NCI-H1105 (cell line): Measurements from ENCODE around the gene ADAM20.
"Not testable (repeated sequence)": the region's sequence is repeated elsewhere in the genome, so short reads cannot be mapped to it uniquely, and the experiment has no call there.

Experiments used
- DNase-seq: peaks from one replicate; lab custom pipeline; 2025; lab: John Stamatoyannopoulos, UW

Gene ADAM20

DNA sequence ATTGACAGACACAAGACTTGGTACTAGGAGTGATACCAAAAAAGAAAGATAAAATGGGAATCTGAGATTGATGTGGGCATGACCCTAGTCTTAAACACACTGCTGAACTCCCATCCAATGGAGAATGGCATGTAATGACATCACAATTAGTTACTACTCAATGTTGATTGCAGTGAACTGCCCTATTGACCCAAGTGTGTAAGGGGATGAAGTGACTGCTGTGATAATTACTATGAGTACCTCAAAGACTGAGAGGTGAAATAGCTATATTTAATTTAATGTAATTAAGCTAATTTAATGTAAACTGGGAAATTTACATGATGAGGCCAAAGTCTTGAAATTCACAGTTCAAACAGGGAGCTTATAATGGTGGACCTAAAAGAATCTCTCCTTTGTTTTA, at the start of gene ADAM20:
ADAM20 (minus strand) TSS at position 101 of the 400 bp plus-strand sequence. CDS start 10,247 bp downstream, outside the sequence.
- DNase-seq = no peak

DNA sequence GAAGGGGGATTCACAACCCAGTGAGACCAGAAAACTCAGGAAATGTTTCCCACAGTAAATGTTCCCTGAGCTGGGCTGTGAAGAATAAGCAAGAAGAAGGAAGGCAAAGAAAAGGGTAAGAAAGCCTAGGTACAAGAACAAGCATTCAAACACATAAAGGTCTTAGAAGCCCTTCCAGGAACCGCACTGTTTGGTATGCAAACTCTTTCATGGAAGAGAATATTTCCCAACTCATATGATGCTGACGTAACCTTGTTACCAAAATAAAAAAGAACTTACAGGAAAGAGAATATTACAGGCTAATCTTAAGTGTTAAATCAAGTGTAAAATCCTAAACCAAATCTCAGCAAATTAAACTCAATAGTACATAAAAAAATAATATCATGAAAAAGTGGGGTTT, 42.1 kb upstream of the ADAM20 start:
- no peak for DNase-seq

DNA sequence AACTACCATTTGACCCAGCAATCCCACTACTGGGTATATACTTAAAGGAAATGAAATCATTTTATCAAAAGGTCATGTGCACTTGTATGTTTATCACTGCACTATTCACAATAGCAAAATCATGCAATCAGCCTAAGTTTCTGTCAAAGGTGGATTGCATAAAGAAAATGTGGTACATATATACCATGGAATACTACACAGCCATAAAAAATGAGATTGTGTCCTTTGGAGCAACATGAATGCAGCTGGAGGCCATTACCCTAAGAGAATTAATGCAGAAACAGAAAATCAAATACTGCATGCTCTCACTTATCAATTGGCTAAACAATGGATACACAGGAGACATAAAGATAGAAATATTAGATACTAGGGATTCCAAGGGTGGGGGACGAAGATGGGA, 38.2 kb upstream of the ADAM20 start:
- no peak for DNase-seq

DNA sequence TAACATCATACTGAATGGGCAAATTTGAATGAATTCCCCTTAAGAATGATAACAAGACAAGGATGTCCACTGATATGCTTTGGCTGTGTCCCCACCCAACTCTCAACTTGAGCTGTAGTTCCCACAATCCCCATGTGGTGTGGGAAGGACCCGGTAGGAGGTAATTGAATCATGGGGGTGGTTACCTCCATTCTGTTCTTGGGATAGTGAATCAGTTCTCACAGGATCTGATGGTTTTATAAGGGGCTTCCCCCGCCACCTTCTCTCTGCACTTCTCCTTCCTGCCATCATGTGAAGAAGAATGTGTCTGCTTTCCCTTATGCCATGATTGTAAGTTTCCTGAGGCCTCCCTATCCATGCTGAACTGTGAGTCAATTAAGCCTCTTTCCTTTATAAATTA, 36.3 kb upstream of the ADAM20 start:
- DNase-seq = no peak

DNA sequence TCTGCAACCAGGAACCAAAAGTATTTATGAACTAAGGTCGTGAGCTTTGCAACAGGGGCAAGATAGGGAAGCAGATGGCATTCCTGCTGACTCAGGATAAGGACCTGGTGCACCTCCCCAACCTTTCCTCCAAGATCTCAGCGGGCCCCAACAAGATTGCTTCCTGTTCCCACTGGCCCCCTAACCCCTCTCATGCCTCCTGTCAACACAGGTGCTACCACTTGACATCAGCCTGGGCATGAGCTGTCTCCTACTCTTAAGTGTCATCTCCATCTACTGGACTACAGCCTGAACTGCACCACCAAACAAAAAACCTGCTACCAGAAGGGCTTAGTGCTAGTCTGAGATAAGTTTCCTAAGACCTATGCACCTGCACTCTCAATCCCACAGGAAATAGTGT, 33.0 kb upstream of the ADAM20 start:
- DNase-seq = peak; percentile 12

DNA sequence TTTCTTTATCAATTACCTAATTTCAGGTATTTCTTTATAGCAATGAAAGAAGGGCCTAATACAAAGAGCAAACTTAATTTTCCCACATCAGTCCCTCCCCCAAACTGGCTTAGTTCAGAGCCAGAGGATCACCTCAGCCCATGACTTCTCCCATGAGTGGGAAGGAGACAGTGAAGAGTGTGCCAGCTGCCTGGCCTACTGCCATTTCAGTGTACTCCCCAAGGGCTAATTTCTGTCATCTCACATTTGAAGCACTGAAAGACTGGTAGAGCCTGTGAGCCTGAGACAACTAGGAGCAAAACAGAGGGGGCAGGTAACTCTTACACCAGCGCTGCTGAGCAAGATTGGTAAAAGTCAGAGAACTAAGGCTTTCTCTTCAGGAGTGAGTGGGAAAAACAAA, 29.1 kb upstream of the ADAM20 start:
- DNase-seq = no peak

DNA sequence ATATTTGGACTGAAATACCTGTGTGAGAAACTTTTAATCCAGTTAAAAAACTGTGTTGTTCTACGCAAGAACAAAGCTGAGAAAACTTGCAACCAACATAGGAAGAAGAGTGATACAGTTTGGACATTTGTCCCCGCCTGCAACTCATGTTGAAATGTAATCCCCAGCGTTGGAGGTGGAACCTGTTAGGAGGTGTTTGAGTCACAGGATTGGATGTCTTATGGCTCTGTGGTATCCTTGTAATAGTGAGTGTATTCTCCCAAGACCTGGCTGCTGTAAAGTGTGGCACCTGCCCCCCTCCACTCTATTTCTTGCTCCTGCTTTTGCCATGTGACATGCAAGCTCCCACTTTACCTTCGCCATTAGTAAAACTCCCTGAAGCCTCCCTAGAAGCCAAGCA, 28.6 kb upstream of the ADAM20 start:
- no peak for DNase-seq

DNA sequence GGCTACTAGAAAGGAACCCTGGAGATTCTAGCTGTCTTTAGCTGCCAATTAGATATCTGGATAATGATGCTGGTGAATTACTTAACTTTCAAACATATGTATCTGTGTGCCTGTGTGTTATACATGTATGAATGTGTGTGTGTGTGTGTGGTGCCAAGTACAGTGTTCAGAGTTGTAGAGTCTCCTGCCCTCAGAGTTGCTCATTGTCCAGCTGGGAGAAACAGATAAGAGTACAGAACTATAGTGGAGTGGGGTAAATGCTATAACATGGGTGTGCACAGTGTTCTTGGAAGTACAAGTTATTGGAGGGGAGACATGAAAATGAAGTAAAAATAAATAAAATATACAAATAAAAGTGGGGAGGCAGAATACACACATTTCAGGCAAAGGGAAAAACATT, 23.6 kb upstream of the ADAM20 start:
- no peak for DNase-seq

DNA sequence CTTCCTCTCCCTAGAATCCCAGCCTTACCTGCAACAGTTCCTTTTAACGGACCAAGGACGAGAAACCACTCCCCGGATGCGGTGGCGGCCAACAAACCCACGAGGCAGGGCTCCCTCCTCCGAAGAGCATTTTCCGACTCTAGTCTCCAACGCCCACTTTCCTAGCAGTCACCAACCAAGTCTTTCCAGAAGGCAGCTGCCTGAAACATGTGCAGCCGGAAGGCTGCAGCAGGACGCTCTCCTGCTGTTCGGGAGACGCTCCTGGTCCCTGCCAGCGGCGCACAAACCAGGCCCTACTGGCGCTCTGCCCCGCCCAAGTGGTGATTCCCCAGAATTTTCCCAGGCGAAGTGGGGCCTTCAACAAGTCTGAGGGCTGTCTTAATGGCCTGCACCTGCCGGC, 21.1 kb upstream of the ADAM20 start:
- DNase-seq = no peak

DNA sequence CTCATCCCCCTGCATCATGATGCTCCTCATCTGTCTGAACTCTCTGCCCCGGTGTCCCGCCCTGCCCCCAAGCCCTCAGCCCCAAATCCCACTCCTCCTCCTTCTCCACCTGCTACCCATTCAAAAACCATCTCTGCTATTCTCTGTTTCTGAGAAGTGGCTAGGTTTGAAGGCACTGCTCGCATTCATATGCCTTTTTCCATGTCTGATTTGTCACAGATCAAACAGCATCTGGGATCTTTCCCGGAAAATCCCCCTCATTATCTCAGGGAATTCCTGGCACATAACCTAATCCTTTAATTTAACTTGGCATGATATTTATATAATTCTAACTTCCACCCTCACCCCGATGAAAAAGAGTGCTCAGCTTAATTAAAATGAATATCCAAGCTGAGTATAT, 3.3 kb upstream of the ADAM20 start:
- no peak for DNase-seq

DNA sequence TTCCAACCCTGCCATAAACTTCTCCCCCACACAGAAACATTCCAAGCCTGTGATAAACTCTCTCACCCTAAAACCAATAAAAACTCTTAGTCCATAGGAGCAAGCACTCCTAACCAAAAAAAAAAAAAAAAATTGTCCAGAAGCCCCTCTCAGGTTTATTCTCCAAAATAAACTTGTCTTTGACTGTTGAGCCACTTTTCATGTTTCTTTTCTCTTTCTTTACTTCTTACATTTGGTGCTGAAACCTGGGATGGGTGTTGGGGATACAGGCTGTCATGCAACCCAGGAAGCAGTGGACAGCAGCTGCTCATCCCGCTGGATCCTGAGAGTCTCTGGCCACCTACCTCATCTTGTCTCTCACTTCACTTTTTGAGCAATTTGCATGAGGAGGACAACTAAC, 2.0 kb upstream of the ADAM20 start:
- no peak for DNase-seq

DNA sequence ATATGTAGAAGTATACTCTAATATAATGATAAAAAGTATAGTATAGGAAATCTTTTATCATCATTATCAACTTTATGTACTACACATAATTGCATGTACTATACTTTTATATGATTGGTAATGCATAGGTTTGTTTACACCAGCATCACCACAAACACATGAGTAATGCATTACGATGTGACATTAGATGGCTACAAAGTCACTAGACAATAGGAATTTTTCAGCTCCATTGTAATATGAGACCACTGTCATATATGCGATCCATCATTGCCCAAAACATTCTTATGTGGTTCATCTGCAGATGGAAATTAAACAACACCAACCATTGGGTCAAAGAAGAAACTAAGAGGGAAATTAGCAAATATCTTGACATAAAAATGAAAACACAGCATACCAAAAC, 4.4 kb downstream of the ADAM20 start:
- no peak for DNase-seq

DNA sequence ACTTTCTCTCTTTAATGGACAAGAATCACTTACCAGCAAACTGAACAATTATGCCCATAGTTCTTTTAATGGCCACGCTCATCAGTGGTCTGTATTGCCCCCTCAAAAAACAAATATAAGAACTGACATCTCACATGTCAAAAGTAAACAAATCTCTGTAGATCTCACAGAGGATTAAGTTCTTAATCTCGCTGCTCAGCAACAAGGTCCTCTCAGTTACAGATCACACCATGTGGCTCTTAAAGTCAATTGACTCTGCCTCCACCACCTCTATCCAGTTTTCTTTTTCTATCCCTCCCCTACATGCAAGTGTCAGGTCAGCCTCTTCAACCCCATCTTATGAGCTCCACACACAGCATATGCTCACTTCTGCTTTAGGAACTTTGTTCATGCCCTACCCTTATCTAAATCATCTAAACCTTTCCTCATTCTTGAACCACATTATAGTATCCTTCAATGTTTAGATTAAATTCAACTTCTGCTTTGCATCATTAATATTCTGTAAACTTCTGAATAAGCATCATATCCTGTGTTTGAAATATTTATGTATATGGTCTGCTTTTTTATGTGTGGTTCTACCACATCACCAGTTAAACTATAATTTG, 7.2 kb downstream of the ADAM20 start:
- no peak for DNase-seq

DNA sequence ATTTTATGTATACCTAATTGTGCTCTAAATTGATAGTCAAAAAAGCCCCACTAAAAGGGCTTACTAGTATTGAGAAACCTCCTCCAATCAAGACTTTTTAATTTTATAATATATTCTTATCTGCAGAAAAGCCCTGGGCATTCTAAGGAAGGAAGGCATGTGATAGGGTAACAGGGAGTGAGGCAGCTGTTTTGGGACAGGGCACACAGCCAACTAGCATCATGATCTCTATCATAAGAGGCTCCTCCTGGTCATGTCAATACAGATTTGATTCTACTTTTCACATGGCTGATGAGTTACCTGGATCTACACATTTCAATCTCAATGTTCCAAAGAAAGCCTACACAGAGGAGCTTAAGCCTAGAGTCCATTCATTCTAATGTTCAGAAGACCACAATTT, 9.1 kb downstream of the ADAM20 start:
- no peak for DNase-seq

DNA sequence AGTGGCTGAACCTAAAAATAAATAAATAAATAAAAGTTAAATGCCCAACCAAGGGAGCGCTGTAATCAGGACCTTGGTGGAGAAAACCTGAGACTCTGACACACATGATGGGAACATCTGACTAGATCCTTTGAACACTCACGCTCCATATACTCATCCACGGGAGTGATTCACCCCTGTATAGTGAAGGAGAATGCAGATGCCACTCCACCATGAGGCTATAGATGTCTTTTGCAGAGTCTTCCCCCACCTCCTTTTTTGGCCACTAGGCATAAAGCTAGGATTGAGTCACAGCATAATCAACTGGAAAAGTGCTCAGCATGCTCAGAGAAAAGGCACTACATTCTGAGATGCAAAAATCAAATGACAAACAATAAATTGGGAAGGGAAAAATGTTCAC, 19.0 kb downstream of the ADAM20 start:
- no peak for DNase-seq

DNA sequence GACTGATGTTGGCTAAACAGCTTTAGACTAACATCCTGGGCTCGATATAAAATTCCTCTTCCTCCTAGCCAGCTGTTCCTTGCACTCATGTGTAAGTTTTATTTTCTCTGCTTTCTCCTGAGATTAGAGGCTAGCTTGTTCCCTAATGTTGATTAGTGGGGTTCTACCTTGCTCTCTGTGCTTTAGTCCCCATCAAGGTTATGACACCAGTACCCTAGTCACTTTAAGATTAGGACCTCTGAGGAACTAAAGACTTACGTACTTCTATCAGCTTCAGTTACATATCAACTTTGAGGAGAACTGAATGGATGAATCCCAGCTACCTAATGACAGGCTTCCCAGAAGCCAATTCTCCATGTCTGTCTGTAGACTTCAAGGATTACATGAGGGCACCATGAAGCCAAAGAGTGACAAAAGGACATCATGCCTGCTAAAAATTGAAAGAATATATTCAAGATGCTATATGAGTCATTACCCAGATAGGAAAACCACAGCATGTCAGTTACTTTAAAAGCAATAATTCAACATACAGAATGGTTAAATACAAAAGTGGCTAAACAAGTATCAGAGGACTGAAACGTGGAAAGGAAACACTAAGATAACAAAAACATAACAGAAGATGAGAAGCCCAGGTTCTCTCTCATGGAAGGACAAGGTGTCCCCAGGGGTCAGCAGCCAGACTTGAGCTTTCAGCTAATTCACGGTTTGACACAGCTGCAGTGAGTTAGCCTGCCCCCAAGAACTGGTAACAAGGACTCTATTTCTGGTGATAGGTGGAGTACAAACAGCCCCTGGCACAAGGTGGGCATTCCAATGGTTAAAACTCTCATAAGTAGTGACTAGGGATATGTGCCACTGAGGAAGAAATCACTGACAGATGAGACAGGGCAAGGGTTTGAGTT, 20.4 kb downstream of the ADAM20 start:
- no peak for DNase-seq

DNA sequence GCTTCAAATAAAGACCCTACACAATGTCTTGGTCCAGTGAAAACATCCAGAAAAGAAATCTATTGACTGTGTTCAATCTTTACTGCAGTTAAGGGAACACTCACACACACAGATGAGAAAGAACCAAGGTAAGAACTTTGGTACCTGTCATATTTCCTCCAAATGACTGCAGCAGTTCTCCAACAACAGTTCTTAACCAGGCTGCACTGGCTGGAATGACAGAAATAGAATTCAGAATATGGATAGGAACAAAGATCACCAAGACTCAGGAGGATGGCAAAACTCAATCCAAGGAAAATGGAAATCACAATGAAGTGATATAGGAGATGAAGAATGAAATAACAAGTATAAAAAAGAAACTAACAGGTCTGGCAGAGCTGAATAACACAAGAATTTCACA, 36.6 kb downstream of the ADAM20 start:
- no peak for DNase-seq

DNA sequence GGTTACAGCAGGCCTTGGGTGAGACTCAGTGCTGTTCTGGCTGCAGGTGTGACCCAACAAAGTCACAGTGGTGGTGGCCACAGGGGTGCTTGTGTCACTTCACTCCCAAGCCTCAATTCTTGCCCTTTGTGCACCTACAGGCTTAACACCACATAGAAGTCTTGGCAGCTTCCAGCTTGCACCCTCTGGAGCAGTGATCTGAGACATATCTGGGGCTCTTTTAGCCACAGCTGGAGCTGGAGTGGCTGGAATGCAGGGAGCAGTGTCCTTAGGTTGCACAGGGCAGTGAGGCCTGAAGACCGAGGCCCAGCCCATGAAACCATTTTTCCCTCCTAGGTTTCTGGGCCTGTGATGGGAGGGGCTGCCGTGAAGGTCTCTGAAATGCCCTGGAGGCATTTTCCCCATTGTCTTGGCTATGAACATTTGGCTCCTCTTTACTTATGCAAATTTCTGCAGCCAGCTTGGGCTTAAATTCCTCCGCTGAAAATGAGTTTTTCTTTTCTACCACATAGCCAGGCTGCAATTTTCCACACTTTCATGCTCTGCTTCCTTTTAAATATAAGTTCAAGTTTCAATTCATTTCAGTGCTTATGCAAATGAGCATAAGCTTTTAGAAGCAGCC, 45.1 kb downstream of the ADAM20 start:
- no peak for DNase-seq

DNA sequence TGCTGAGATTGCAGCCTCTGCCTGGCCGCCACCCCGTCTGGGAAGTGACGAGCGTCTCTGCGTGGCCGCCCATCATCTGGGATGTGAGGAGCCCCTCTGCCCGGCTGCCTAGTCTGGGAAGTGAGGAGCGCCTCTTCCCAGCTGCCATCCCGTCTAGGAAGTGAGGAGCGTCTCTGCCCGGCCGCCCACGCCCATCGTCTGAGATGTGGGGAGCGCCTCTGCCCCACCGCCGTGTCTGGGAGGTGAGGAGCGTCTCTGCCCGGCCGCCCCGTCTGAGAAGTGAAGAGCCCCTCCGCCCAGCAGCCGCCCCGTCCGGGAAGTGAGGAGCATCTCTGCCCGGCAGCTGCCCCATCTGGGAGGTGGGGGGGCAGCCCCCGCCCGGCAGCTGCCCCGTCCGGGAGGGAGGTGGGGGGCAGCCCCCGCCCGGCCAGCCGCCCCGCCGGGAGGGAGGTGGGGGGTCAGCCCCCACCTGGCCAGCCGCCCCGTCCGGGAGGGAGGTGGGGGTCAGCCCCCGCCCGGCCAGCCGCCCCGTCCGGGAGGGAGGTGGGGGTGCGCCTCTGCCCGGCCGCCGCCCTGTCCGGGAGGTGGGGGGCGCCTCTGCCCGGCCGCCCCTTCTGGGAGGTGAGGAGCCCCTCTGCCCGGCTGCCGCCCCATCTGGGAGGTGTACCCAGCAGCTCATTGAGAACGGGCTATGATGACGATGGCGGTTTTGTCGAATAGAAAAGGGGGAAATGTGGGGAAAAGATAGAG, 57.3 kb downstream of the ADAM20 start:
- DNase-seq = not testable (repeated sequence)

DNA sequence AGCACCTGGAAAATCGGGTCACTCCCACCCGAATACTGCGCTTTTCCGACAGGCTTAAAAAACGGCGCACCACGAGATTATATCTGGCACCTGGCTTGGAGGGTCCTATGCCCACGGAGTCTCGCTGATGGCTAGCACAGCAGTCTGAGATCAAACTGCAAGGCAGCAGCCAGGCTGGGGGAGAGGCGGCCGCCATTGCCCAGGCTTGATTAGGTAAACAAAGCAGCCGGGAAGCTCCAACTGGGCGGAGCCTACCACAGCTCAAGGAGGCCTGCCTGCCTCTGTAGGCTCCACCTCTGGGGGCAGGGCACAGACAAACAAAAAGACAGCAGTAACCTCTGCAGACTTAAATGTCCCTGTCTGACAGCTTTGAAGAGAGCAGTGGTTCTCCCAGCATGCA, 59.3 kb downstream of the ADAM20 start:
- DNase-seq = not testable (repeated sequence)

DNA sequence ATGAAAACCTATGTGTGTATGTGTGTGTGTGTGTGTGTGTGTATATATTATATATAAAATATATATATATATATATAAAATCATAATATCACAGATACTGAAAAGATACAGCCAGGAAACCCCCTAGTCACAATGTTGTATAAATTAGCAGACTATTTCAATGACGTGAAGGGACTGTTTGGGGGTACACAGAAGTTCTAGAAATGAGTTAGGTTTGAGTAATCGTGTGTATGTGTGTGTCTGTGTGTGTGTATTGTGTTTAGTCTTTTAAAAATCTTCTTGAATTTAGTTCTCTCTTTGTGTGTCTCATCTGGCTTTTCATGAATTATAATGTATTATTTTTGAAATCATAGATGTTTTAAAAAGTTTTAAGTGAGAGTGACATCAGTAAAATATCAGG, 61.0 kb downstream of the ADAM20 start:
- DNase-seq = no peak
